Thyroid gland (tissue), 4 donors: Measurements from ENCODE around the gene RBCK1.

ENCODE experiments used
- CTCF ChIP-seq, 6 experiments: fragments of 200-600 bp in 3 of 6; fragments of 450-650 bp in 3 of 6; sonication (generic) in 3 of 6; IDR thresholded peaks; one replicate each; pipeline ENCODE4 v1.5.1; 2016 to 2019; ENCODE audit warnings: antibody characterized with exemption in 6 of 6, mild to moderate bottlenecking in 2 of 6, inconsistent platforms in 1 of 6, moderate library complexity in 1 of 6
- POLR2A ChIP-seq, 2 donors: fragments of 450-650 bp; IDR thresholded peaks; one replicate each; pipeline ENCODE4 v1.6.1; 2017; ENCODE audit warnings: antibody characterized with exemption in 2 of 2, mild to moderate bottlenecking in 2 of 2, moderate library complexity in 1 of 2

GRCh38 chr20:367486-367887 lies 40.6 kb upstream of the RBCK1 start:
- TF ChIP-seq POLR2A (IDR thresholded peaks at IDR 0.05) (no peak), CTCF (IDR thresholded peaks at IDR 0.05) (no peak)
